Measurements from ENCODE around the gene ANKEF1.
"Not testable (repeated sequence)": the region's sequence is repeated elsewhere in the genome, so short reads cannot be mapped to it uniquely, and the experiment has no call there.

The ANKEF1 gene

DNA sequence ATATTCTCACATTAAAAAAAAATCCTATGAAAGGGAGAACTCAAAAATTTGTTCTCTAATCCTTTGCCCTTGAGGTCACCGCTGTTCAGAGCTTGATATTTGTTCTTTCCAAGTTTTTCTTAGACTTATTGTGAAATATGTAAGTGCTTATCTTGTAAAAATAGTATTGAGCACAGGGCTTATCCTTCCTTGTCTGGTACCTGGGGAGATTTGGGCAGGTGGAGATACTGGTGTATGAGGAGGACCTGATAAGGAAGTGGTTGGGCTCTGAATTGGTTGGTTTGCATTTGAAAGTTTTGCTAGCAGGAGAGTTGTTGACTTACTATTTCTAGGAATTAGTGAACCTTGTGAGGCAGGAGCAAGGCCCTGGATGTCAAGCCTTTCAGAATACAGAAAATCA lies 28.9 kb upstream of the ANKEF1 start:
- H3K9ac ChIP-seq (ENCODE audit: low read depth, low read length): no peak overlapping the region
- no peaks in the 10 kb centered on the region for H3K9me3 ChIP-seq (ENCODE audit: control insufficient read depth, insufficient read depth, low read length)
- no peaks in the 10 kb centered on the region for H3K27me3 ChIP-seq (ENCODE audit: control insufficient read depth, insufficient read depth, low read length)
- no peak overlapping the region for H3K27ac ChIP-seq (ENCODE audit: low read depth, low read length)
- H3K36me3 ChIP-seq (ENCODE audit: control insufficient read depth, insufficient read depth, low read length): no peaks in the 10 kb centered on the region
- peaks cover 18% of the 10 kb centered on the region for H3K4me1 ChIP-seq (ENCODE audit: control insufficient read depth, insufficient read depth, low read length)
- H3K4me3 ChIP-seq (ENCODE audit: low read depth, low read length): no peak overlapping the region

DNA sequence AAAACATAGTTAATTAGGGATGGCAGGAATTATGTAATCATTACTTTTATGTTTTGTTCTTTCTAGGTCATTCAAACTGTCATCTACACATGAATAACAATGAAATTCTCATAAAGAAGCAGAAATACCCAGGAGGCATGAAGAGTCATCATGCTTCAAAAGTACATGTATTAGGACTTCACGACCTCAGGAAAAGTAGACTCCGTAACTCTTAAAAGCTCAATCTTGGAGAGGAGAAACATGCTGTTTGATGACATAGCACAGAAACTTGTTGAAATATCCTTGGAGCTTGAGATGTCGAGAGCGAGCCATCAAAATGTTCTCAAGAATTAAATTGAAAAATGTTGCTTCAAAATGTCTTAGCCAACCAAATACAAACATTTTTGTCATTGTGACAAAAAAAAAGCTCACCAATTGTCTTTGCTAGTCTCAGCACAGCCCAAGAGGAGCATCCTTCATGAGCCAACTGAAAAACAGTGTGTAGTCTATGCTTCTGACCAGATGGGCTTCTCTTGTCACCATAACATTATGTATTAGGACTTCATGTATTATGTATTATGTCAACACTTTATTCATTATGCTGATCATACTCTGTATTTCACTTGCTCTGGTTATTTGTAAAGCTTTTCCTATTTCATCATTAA lies 28.2 kb upstream of the ANKEF1 start:
- no peaks in the 10 kb centered on the region for H3K36me3 ChIP-seq (ENCODE audit: control insufficient read depth, insufficient read depth, low read length)
- no peaks in the 10 kb centered on the region for H3K27me3 ChIP-seq (ENCODE audit: control insufficient read depth, insufficient read depth, low read length)
- H3K9me3 ChIP-seq (ENCODE audit: control insufficient read depth, insufficient read depth, low read length): no peaks in the 10 kb centered on the region
- no peak overlapping the region for H3K4me3 ChIP-seq (ENCODE audit: low read depth, low read length)
- no peak overlapping the region for H3K9ac ChIP-seq (ENCODE audit: low read depth, low read length)
- peaks cover 18% of the 10 kb centered on the region for H3K4me1 ChIP-seq (ENCODE audit: control insufficient read depth, insufficient read depth, low read length)
- H3K27ac ChIP-seq (ENCODE audit: low read depth, low read length): no peak overlapping the region

GRCh38 chr20:10007158-10007557 lies 27.6 kb upstream of the ANKEF1 start:
- H3K9ac ChIP-seq (ENCODE audit: low read depth, low read length): no peak overlapping the region
- peaks cover 18% of the 10 kb centered on the region for H3K4me1 ChIP-seq (ENCODE audit: control insufficient read depth, insufficient read depth, low read length)
- H3K4me3 ChIP-seq (ENCODE audit: low read depth, low read length): no peak overlapping the region
- no peaks in the 10 kb centered on the region for H3K27me3 ChIP-seq (ENCODE audit: control insufficient read depth, insufficient read depth, low read length)
- no peaks in the 10 kb centered on the region for H3K36me3 ChIP-seq (ENCODE audit: control insufficient read depth, insufficient read depth, low read length)
- no peak overlapping the region for H3K27ac ChIP-seq (ENCODE audit: low read depth, low read length)
- no peaks in the 10 kb centered on the region for H3K9me3 ChIP-seq (ENCODE audit: control insufficient read depth, insufficient read depth, low read length)

DNA sequence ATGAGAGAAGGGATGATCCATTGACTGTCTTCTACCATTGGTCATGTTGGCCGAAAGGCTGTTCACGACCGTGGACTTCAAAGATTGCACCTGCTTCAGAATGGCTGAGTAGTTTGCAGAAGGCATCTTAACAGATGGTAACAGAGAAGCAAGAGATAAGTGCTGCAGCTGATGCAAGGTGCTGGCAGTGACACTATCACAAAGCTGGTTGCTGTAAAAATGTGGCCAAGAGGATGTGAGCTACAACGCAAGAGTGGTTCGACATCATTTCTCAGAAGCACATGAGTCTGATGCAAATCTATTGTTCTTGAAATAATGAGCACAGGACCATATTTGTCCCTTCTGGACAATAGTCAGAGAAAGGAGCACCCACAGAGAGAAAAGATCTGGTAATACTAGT lies 27.0 kb upstream of the ANKEF1 start:
- H3K9ac ChIP-seq (ENCODE audit: low read depth, low read length): no peak overlapping the region
- no peaks in the 10 kb centered on the region for H3K9me3 ChIP-seq (ENCODE audit: control insufficient read depth, insufficient read depth, low read length)
- H3K36me3 ChIP-seq (ENCODE audit: control insufficient read depth, insufficient read depth, low read length): no peaks in the 10 kb centered on the region
- H3K27ac ChIP-seq (ENCODE audit: low read depth, low read length): no peak overlapping the region
- peaks cover 18% of the 10 kb centered on the region for H3K4me1 ChIP-seq (ENCODE audit: control insufficient read depth, insufficient read depth, low read length)
- H3K4me3 ChIP-seq (ENCODE audit: low read depth, low read length): no peak overlapping the region
- H3K27me3 ChIP-seq (ENCODE audit: control insufficient read depth, insufficient read depth, low read length): no peaks in the 10 kb centered on the region

DNA sequence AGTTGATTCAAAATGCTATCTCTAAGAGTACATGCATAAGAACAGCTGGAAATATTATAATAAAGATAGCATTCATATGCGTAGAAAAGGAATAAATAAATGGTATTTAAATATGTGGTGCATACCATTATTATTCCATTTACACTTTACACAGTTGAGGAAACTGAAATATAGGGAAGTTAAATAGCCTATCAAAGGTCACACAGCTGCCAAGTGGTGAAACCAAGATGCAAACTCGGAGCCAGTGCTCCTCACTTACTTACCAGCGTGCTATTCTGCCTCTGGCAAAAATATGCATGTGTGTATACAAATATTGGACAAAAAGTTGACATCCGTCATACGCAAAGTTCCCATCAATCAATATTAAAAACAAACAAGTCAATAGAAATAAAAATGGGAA lies 22.3 kb upstream of the ANKEF1 start:
- H3K9ac ChIP-seq (ENCODE audit: low read depth, low read length): no peak overlapping the region
- no peak overlapping the region for H3K27ac ChIP-seq (ENCODE audit: low read depth, low read length)
- no peaks in the 10 kb centered on the region for H3K36me3 ChIP-seq (ENCODE audit: control insufficient read depth, insufficient read depth, low read length)
- H3K4me1 ChIP-seq (ENCODE audit: control insufficient read depth, insufficient read depth, low read length): no peaks in the 10 kb centered on the region
- no peaks in the 10 kb centered on the region for H3K27me3 ChIP-seq (ENCODE audit: control insufficient read depth, insufficient read depth, low read length)
- no peak overlapping the region for H3K4me3 ChIP-seq (ENCODE audit: low read depth, low read length)
- no peaks in the 10 kb centered on the region for H3K9me3 ChIP-seq (ENCODE audit: control insufficient read depth, insufficient read depth, low read length)

GRCh38 chr20:10014431-10014830 lies 20.4 kb upstream of the ANKEF1 start:
- H3K36me3 ChIP-seq (ENCODE audit: control insufficient read depth, insufficient read depth, low read length): no peaks in the 10 kb centered on the region
- H3K9me3 ChIP-seq (ENCODE audit: control insufficient read depth, insufficient read depth, low read length): no peaks in the 10 kb centered on the region
- H3K4me3 ChIP-seq (ENCODE audit: low read depth, low read length): no peak overlapping the region
- H3K27ac ChIP-seq (ENCODE audit: low read depth, low read length): no peak overlapping the region
- H3K4me1 ChIP-seq (ENCODE audit: control insufficient read depth, insufficient read depth, low read length): no peaks in the 10 kb centered on the region
- H3K27me3 ChIP-seq (ENCODE audit: control insufficient read depth, insufficient read depth, low read length): no peaks in the 10 kb centered on the region
- no peak overlapping the region for H3K9ac ChIP-seq (ENCODE audit: low read depth, low read length)

GRCh38 chr20:10020937-10021336 lies 13.8 kb upstream of the ANKEF1 start:
- H3K9me3 ChIP-seq (ENCODE audit: control insufficient read depth, insufficient read depth, low read length): no peaks in the 10 kb centered on the region
- H3K9ac ChIP-seq (ENCODE audit: low read depth, low read length): no peak overlapping the region
- no peaks in the 10 kb centered on the region for H3K4me1 ChIP-seq (ENCODE audit: control insufficient read depth, insufficient read depth, low read length)
- H3K36me3 ChIP-seq (ENCODE audit: control insufficient read depth, insufficient read depth, low read length): no peaks in the 10 kb centered on the region
- no peaks in the 10 kb centered on the region for H3K27me3 ChIP-seq (ENCODE audit: control insufficient read depth, insufficient read depth, low read length)
- no peak overlapping the region for H3K27ac ChIP-seq (ENCODE audit: low read depth, low read length)
- H3K4me3 ChIP-seq (ENCODE audit: low read depth, low read length): no peak overlapping the region

DNA sequence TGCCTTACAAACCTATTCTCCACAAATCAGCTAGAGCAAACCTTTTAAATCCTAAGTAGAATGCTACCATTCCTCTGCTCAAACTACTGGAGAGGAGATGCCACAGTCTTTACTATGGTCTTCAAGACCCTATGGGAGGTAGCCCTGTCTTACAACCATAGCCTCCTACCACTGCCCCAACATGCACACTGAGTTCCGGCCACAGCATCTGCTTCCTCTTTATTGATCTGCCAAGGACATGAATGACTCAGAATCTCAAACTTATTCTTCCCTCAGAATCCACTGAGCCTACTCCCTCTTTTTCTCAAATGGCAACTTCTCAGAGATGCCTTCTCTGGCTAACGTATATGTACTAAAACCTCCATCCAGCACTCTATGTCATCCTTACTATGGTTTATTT lies 12.2 kb upstream of the ANKEF1 start:
- no peaks in the 10 kb centered on the region for H3K36me3 ChIP-seq (ENCODE audit: control insufficient read depth, insufficient read depth, low read length)
- no peaks in the 10 kb centered on the region for H3K4me1 ChIP-seq (ENCODE audit: control insufficient read depth, insufficient read depth, low read length)
- H3K27ac ChIP-seq (ENCODE audit: low read depth, low read length): no peak overlapping the region
- no peak overlapping the region for H3K4me3 ChIP-seq (ENCODE audit: low read depth, low read length)
- H3K9me3 ChIP-seq (ENCODE audit: control insufficient read depth, insufficient read depth, low read length): no peaks in the 10 kb centered on the region
- H3K9ac ChIP-seq (ENCODE audit: low read depth, low read length): no peak overlapping the region
- H3K27me3 ChIP-seq (ENCODE audit: control insufficient read depth, insufficient read depth, low read length): no peaks in the 10 kb centered on the region

DNA sequence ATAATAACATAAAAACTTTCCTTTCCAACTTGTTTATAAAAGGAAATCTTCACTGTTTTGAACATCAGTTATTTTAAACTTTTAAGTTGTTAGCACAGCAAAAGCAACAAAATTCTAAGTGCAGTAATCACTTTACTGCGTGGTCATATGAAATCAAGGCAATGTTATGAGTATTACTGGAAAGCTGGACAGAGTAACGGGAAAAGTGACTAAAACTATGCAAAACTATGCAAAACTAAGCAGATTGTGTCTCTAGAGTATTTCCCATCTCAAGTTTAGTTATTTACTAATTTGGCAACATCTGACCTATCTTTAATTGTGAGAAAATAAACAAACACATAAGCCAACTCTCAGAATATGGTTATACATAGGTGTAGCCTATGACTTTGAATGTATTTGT lies 10.9 kb upstream of the ANKEF1 start:
- H3K36me3 ChIP-seq (ENCODE audit: control insufficient read depth, insufficient read depth, low read length): no peaks in the 10 kb centered on the region
- no peak overlapping the region for H3K27ac ChIP-seq (ENCODE audit: low read depth, low read length)
- H3K9ac ChIP-seq (ENCODE audit: low read depth, low read length): no peak overlapping the region
- no peaks in the 10 kb centered on the region for H3K4me1 ChIP-seq (ENCODE audit: control insufficient read depth, insufficient read depth, low read length)
- H3K27me3 ChIP-seq (ENCODE audit: control insufficient read depth, insufficient read depth, low read length): no peaks in the 10 kb centered on the region
- no peaks in the 10 kb centered on the region for H3K9me3 ChIP-seq (ENCODE audit: control insufficient read depth, insufficient read depth, low read length)
- no peak overlapping the region for H3K4me3 ChIP-seq (ENCODE audit: low read depth, low read length)

- H3K9me3 ChIP-seq (ENCODE audit: control insufficient read depth, insufficient read depth, low read length); H3K36me3 ChIP-seq (ENCODE audit: control insufficient read depth, insufficient read depth, low read length); H3K4me3 ChIP-seq (ENCODE audit: low read depth, low read length); H3K9ac ChIP-seq (ENCODE audit: low read depth, low read length); H3K4me1 ChIP-seq (ENCODE audit: control insufficient read depth, insufficient read depth, low read length); H3K27me3 ChIP-seq (ENCODE audit: control insufficient read depth, insufficient read depth, low read length); H3K27ac ChIP-seq (ENCODE audit: low read depth, low read length): not testable (repeated sequence)
Measured at GRCh38 chr20:10031451-10032215, 3.2 kb upstream of the ANKEF1 start.

DNA sequence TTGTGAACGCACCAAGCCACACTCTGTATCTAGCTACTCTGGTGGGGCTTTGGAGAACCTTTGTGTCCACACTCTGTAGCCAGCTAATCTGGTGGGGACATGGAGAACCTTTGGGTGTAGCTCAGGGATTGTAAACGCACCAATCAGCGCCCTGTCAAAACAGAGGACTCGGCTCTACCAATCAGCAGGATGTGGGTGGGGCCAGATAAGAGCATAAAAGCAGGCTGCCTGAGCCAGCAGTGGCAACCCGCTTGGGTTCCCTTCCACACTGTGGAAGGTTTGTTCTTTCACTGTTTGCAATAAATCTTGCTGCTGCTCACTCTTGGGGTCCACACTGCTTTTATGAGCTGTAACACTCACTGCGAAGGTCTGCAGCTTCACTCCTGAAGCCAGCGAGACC lies 2.5 kb upstream of the ANKEF1 start:
- H3K4me1 ChIP-seq (ENCODE audit: control insufficient read depth, insufficient read depth, low read length); H3K27me3 ChIP-seq (ENCODE audit: control insufficient read depth, insufficient read depth, low read length); H3K4me3 ChIP-seq (ENCODE audit: low read depth, low read length); H3K27ac ChIP-seq (ENCODE audit: low read depth, low read length); H3K36me3 ChIP-seq (ENCODE audit: control insufficient read depth, insufficient read depth, low read length); H3K9me3 ChIP-seq (ENCODE audit: control insufficient read depth, insufficient read depth, low read length); H3K9ac ChIP-seq (ENCODE audit: low read depth, low read length): not testable (repeated sequence)

All from HUES48 (cell line).